Tibial nerve (tissue), 4 donors: ENCODE measurements around the gene PTOV1.

Experiments
- EP300 ChIP-seq, 2 donors: sonication (generic); formaldehyde crosslinking; IDR thresholded peaks; one replicate each; pipeline ENCODE4 v1.6.1; 2017; ENCODE audit warnings: antibody characterized with exemption in 2 of 2, mild to moderate bottlenecking in 1 of 2
- POLR2A ChIP-seq, 2 donors: fragments of 450-650 bp; IDR thresholded peaks; one replicate each; pipeline ENCODE4 v1.6.1; 2017; ENCODE audit warnings: antibody characterized with exemption in 2 of 2, mild to moderate bottlenecking in 2 of 2, moderate library complexity in 2 of 2
- TF ChIP-seq, protein P1 (sequence below), 5 experiments: fragments of 200-600 bp in 3 of 5; fragments of 450-650 bp in 2 of 5; sonication (generic) in 3 of 5; IDR thresholded peaks; one replicate each; pipeline ENCODE4 v1.5.1; 2016 to 2019; ENCODE audit warnings: antibody characterized with exemption in 5 of 5, mild to moderate bottlenecking in 3 of 5, moderate library complexity in 2 of 5

DNA sequence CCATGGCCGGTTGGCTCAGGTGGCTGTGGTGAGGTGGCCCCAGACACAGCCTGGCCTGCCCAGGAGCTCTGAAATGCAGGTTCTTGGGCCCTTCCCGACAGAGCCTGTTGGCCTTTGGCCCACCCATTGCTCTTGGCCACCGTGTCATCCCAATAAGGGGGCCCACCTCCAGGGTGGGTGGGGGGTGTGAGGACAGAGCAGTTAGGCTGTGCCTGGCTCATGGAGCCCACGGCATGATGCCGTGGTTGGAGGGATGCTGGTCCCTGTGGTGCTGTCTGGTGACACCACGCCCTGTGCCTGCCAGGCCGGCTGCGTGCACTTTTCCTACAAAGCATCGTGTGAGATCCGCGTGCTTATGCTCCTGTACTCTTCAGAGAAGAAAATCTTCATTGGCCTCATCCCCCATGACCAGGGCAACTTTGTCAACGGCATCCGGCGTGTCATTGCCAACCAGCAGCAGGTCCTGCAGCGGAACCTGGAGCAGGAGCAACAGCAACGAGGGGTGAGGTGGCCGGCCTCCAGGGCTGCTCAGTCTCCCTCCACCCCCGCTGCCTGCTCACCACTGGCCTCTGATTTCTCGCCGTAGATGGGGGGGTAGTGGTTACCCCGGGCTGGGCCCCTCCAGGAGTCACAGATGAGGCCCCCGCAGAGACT lies 8.8 kb downstream of the PTOV1 start:
- TF ChIP-seq EP300 (IDR thresholded peaks at IDR 0.05) (no peak), POLR2A (IDR thresholded peaks at IDR 0.05) (no peak)
- TF ChIP-seq, protein P1, sequence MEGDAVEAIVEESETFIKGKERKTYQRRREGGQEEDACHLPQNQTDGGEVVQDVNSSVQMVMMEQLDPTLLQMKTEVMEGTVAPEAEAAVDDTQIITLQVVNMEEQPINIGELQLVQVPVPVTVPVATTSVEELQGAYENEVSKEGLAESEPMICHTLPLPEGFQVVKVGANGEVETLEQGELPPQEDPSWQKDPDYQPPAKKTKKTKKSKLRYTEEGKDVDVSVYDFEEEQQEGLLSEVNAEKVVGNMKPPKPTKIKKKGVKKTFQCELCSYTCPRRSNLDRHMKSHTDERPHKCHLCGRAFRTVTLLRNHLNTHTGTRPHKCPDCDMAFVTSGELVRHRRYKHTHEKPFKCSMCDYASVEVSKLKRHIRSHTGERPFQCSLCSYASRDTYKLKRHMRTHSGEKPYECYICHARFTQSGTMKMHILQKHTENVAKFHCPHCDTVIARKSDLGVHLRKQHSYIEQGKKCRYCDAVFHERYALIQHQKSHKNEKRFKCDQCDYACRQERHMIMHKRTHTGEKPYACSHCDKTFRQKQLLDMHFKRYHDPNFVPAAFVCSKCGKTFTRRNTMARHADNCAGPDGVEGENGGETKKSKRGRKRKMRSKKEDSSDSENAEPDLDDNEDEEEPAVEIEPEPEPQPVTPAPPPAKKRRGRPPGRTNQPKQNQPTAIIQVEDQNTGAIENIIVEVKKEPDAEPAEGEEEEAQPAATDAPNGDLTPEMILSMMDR (IDR thresholded peaks at IDR 0.05) = no peak
